Measurements from ENCODE around the gene NRG3.

Gene NRG3

GRCh38 chr10:82796510-82796909 lies 921.5 kb downstream of the NRG3 start:
- no peaks in the 10 kb centered on the region for H3K9me3 ChIP-seq (ENCODE audit: control insufficient read depth, low read depth, low read length)
- H3K27me3 ChIP-seq (ENCODE audit: control insufficient read depth, insufficient read depth, low read length) = no peaks in the 10 kb centered on the region
- no peak overlapping the region for H3K9ac ChIP-seq (ENCODE audit: low read length)
- H3K36me3 ChIP-seq (ENCODE audit: control insufficient read depth, low read depth, low read length) = no peaks in the 10 kb centered on the region
- H3K4me3 ChIP-seq (ENCODE audit: low read length) = no peak overlapping the region
- H3K27ac ChIP-seq (ENCODE audit: low read length) = no peak overlapping the region
- no peaks in the 10 kb centered on the region for H3K4me1 ChIP-seq (ENCODE audit: control insufficient read depth, low read depth, low read length)

DNA sequence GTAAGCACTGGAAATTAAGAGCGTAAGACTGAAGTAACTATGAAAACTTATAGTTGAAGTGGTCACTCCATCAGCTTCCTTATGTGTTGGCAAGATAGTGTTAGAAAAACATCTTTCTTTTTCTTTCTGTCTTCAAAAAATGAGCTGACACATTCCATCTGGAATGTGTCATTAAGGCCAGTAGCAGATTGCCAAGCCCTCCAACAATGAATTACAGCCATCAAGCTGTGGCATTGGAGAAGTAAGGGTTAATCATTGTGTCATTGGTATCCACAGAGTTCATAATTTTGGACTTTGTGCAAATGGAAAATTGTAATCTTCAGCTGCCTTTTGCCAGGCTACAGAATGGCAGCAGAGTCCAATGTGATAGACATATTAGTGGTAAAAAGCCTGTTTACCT lies 926.3 kb downstream of the NRG3 start:
- no peak overlapping the region for H3K27ac ChIP-seq (ENCODE audit: low read length)
- no peaks in the 10 kb centered on the region for H3K27me3 ChIP-seq (ENCODE audit: control insufficient read depth, insufficient read depth, low read length)
- no peaks in the 10 kb centered on the region for H3K4me1 ChIP-seq (ENCODE audit: control insufficient read depth, low read depth, low read length)
- H3K9me3 ChIP-seq (ENCODE audit: control insufficient read depth, low read depth, low read length) = no peaks in the 10 kb centered on the region
- no peaks in the 10 kb centered on the region for H3K36me3 ChIP-seq (ENCODE audit: control insufficient read depth, low read depth, low read length)
- H3K9ac ChIP-seq (ENCODE audit: low read length) = no peak overlapping the region
- H3K4me3 ChIP-seq (ENCODE audit: low read length) = no peak overlapping the region

- Histone ChIP-seq H3K9me3 (ENCODE audit: control insufficient read depth, low read depth, low read length) (no peaks in the 10 kb centered on the region), H3K27me3 (ENCODE audit: control insufficient read depth, insufficient read depth, low read length) (no peaks in the 10 kb centered on the region), H3K4me3 (ENCODE audit: low read length) (no peak overlapping the region), H3K9ac (ENCODE audit: low read length) (no peak overlapping the region), H3K4me1 (ENCODE audit: control insufficient read depth, low read depth, low read length) (no peaks in the 10 kb centered on the region), H3K27ac (ENCODE audit: low read length) (no peak overlapping the region), H3K36me3 (ENCODE audit: control insufficient read depth, low read depth, low read length) (no peaks in the 10 kb centered on the region)
These were observed 936.6 kb downstream of the NRG3 start for GRCh38 chr10:82811621-82812020.

GRCh38 chr10:82813856-82814255 lies 938.9 kb downstream of the NRG3 start:
- no peak overlapping the region for H3K27ac ChIP-seq (ENCODE audit: low read length)
- no peak overlapping the region for H3K9ac ChIP-seq (ENCODE audit: low read length)
- no peaks in the 10 kb centered on the region for H3K36me3 ChIP-seq (ENCODE audit: control insufficient read depth, low read depth, low read length)
- no peaks in the 10 kb centered on the region for H3K4me1 ChIP-seq (ENCODE audit: control insufficient read depth, low read depth, low read length)
- H3K27me3 ChIP-seq (ENCODE audit: control insufficient read depth, insufficient read depth, low read length) = no peaks in the 10 kb centered on the region
- H3K4me3 ChIP-seq (ENCODE audit: low read length) = no peak overlapping the region
- H3K9me3 ChIP-seq (ENCODE audit: control insufficient read depth, low read depth, low read length) = no peaks in the 10 kb centered on the region

DNA sequence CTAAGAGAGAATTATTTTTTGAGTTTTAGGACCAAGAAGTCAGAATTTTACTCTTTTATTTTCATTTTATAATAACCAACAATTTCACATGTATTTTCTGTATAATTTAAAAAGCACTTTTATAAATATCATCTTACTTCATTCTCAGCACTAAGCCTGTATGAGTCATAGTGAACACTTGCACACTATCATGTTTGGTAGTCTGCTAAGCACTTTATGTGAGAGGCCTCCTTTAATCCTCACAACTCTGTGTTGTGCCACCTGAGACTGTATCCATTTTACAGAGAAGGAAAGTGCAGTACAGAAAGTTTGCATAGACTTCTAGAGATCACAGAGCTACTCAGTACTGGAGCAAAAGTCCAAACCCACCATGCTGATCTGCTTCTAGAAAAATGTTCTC lies 939.6 kb downstream of the NRG3 start:
- Histone ChIP-seq H3K4me3 (ENCODE audit: low read length) (no peak overlapping the region), H3K36me3 (ENCODE audit: control insufficient read depth, low read depth, low read length) (no peaks in the 10 kb centered on the region), H3K9ac (ENCODE audit: low read length) (no peak overlapping the region), H3K27me3 (ENCODE audit: control insufficient read depth, insufficient read depth, low read length) (no peaks in the 10 kb centered on the region), H3K9me3 (ENCODE audit: control insufficient read depth, low read depth, low read length) (no peaks in the 10 kb centered on the region), H3K27ac (ENCODE audit: low read length) (no peak overlapping the region), H3K4me1 (ENCODE audit: control insufficient read depth, low read depth, low read length) (no peaks in the 10 kb centered on the region)

DNA sequence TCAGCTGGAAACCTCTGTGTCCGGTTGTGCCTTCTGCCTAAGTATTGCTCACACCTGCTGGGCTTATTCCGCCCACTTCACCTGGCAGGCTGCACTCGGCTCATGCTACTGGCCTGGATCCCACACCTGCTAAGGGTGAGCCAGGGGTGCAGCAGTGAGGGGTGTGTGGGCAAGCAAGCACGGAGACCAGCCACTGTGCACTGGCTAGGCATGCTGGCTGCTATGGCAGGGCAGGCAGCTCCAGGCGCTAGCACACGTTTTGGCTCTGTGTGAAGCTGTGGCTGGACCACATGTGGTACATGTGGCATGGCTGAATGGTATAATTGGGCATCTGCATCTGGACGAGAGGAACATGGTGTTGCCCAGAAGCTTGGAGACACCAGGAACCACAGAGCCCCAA lies 940.7 kb downstream of the NRG3 start:
- H3K9ac ChIP-seq (ENCODE audit: low read length) = no peak overlapping the region
- no peaks in the 10 kb centered on the region for H3K4me1 ChIP-seq (ENCODE audit: control insufficient read depth, low read depth, low read length)
- H3K27ac ChIP-seq (ENCODE audit: low read length) = no peak overlapping the region
- H3K9me3 ChIP-seq (ENCODE audit: control insufficient read depth, low read depth, low read length) = no peaks in the 10 kb centered on the region
- no peak overlapping the region for H3K4me3 ChIP-seq (ENCODE audit: low read length)
- H3K27me3 ChIP-seq (ENCODE audit: control insufficient read depth, insufficient read depth, low read length) = no peaks in the 10 kb centered on the region
- no peaks in the 10 kb centered on the region for H3K36me3 ChIP-seq (ENCODE audit: control insufficient read depth, low read depth, low read length)

- H3K36me3 ChIP-seq (ENCODE audit: control insufficient read depth, low read depth, low read length) = no peaks in the 10 kb centered on the region
- H3K27ac ChIP-seq (ENCODE audit: low read length) = no peak overlapping the region
- no peaks in the 10 kb centered on the region for H3K27me3 ChIP-seq (ENCODE audit: control insufficient read depth, insufficient read depth, low read length)
- H3K9ac ChIP-seq (ENCODE audit: low read length) = no peak overlapping the region
- no peak overlapping the region for H3K4me3 ChIP-seq (ENCODE audit: low read length)
- H3K9me3 ChIP-seq (ENCODE audit: control insufficient read depth, low read depth, low read length) = no peaks in the 10 kb centered on the region
- no peaks in the 10 kb centered on the region for H3K4me1 ChIP-seq (ENCODE audit: control insufficient read depth, low read depth, low read length)
These were observed 942.9 kb downstream of the NRG3 start for GRCh38 chr10:82817676-82818422.

GRCh38 chr10:82821043-82821442 lies 946.0 kb downstream of the NRG3 start:
- no peaks in the 10 kb centered on the region for H3K9me3 ChIP-seq (ENCODE audit: control insufficient read depth, low read depth, low read length)
- H3K27me3 ChIP-seq (ENCODE audit: control insufficient read depth, insufficient read depth, low read length) = no peaks in the 10 kb centered on the region
- H3K4me3 ChIP-seq (ENCODE audit: low read length) = no peak overlapping the region
- no peak overlapping the region for H3K9ac ChIP-seq (ENCODE audit: low read length)
- H3K27ac ChIP-seq (ENCODE audit: low read length) = no peak overlapping the region
- H3K36me3 ChIP-seq (ENCODE audit: control insufficient read depth, low read depth, low read length) = no peaks in the 10 kb centered on the region
- H3K4me1 ChIP-seq (ENCODE audit: control insufficient read depth, low read depth, low read length) = no peaks in the 10 kb centered on the region

- Histone ChIP-seq H3K4me3 (ENCODE audit: low read length) (no peak overlapping the region), H3K27ac (ENCODE audit: low read length) (no peak overlapping the region), H3K36me3 (ENCODE audit: control insufficient read depth, low read depth, low read length) (no peaks in the 10 kb centered on the region), H3K9me3 (ENCODE audit: control insufficient read depth, low read depth, low read length) (no peaks in the 10 kb centered on the region), H3K9ac (ENCODE audit: low read length) (no peak overlapping the region), H3K4me1 (ENCODE audit: control insufficient read depth, low read depth, low read length) (no peaks in the 10 kb centered on the region), H3K27me3 (ENCODE audit: control insufficient read depth, insufficient read depth, low read length) (no peaks in the 10 kb centered on the region)
These were observed 951.1 kb downstream of the NRG3 start for GRCh38 chr10:82826132-82826531.

DNA sequence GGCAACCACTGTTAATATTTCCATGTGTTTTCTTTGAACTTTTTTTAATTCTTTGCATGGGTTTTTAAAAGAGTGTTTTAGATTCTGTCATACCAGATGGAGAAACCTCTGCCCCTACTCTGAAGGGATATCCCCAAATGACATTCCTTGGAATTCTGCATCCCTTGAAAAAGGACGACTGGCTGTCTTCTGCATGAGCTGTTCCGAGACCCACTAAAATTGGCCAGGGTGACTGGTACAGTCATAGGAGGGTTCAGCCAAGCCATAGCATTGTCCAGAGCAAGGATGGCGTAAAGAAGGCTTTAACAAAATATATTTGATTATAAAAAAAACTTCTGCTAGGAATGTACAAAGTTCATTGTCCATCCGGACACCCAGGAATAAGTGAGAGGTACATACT lies 952.9 kb downstream of the NRG3 start:
- Histone ChIP-seq H3K27me3 (ENCODE audit: control insufficient read depth, insufficient read depth, low read length) (no peaks in the 10 kb centered on the region), H3K4me1 (ENCODE audit: control insufficient read depth, low read depth, low read length) (no peaks in the 10 kb centered on the region), H3K9me3 (ENCODE audit: control insufficient read depth, low read depth, low read length) (no peaks in the 10 kb centered on the region), H3K9ac (ENCODE audit: low read length) (no peak overlapping the region), H3K36me3 (ENCODE audit: control insufficient read depth, low read depth, low read length) (no peaks in the 10 kb centered on the region), H3K27ac (ENCODE audit: low read length) (no peak overlapping the region), H3K4me3 (ENCODE audit: low read length) (no peak overlapping the region)

- Histone ChIP-seq H3K9ac (ENCODE audit: low read length) (no peak overlapping the region), H3K36me3 (ENCODE audit: control insufficient read depth, low read depth, low read length) (no peaks in the 10 kb centered on the region), H3K4me3 (ENCODE audit: low read length) (no peak overlapping the region), H3K9me3 (ENCODE audit: control insufficient read depth, low read depth, low read length) (no peaks in the 10 kb centered on the region), H3K27ac (ENCODE audit: low read length) (no peak overlapping the region), H3K27me3 (ENCODE audit: control insufficient read depth, insufficient read depth, low read length) (no peaks in the 10 kb centered on the region), H3K4me1 (ENCODE audit: control insufficient read depth, low read depth, low read length) (no peaks in the 10 kb centered on the region)
These were observed 972.2 kb downstream of the NRG3 start for GRCh38 chr10:82847242-82847641.

DNA sequence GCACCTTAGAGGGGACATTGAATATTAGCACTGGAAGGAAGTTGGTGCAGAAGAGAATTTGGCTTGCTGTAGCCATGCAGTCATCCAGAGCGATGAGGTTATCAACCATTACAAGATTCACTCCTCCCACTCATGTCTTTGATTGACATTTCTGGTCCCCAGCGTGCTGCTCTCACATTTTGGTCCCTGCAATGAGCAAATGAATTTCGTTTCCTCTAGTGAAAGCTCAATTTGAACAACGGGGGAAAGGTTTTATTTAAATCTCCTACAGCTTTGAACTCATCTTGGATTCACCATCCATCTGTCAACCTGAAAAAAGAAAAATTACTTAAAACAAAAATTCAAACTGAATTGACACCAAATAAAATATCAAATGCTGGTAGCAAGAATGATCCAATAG lies 975.2 kb downstream of the NRG3 start:
- Histone ChIP-seq H3K4me3 (ENCODE audit: low read length) (no peak overlapping the region), H3K27ac (ENCODE audit: low read length) (no peak overlapping the region), H3K9me3 (ENCODE audit: control insufficient read depth, low read depth, low read length) (no peaks in the 10 kb centered on the region), H3K27me3 (ENCODE audit: control insufficient read depth, insufficient read depth, low read length) (no peaks in the 10 kb centered on the region), H3K9ac (ENCODE audit: low read length) (no peak overlapping the region), H3K4me1 (ENCODE audit: control insufficient read depth, low read depth, low read length) (no peaks in the 10 kb centered on the region), H3K36me3 (ENCODE audit: control insufficient read depth, low read depth, low read length) (no peaks in the 10 kb centered on the region)

Data from iPS-18a (cell line).